ENCODE measurements around the gene ZNF117. TPM values are rescaled to one million over a fixed set of nuclear protein-coding genes. Genes with fewer than 3 reads are reported as not detected.

ZNF117 gene
- total and polyA plus RNA-seq, 9 of the 15 experiments (the other 6 are each of a cell fraction or from before 2014, with no cell fraction given): 2.5 to 18.9 (median 14.1) TPM

DNA sequence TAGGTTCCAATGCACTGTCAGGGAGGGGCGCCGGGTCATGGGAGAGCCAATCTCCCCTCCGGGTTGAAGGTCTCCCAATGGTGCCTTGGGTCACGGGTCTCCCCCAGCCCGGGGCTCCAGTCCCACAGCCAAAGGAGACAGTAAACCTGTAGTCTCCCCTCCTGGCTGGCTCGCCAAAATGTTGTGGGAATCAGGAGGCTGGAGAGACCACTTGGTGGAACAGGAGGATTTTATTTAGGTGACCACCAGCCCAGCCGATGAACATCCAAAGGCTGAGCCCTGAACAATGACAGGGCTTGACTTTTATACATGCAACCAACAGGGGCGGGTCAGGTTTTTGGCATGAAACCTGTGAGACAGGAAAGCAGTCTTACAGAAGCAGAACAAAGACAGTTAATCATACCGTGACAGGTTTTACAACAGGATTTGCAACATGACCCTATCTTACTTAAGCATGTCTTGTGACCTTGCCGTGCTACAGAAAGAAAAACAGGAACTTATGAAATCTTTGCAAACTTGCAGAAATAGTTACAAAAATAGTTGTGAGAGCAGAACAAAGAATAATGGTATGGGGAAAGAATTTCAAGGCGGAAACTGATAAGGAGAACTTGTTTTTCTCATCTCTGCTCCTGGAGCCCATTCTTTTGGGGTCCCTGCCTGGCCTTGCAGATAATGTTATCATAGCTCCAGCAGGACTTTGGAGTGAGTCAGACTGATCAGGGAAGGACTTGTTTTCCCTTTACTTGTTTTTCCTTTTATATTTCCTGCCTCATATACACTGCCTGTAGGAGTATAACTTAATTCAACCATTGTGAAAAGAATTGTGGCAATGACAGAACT is 8.5 kb upstream of the ZNF117 start (continued):
- TF ChIP-seq ZFPM2 (CRISPR knock-in tag; IDR thresholded peaks at IDR 0.05) (0 out of 2 replicates have a peak, but pooled peaks have one; percentile 60), TCF7 (IDR thresholded peaks at IDR 0.05; ENCODE audit: borderline replicate concordance) (peak; percentile 70; the same call in 1 of the 2 replicates), PPARD (CRISPR knock-in tag; IDR thresholded peaks at IDR 0.05) (no peak), PRPF4 (IDR thresholded peaks at IDR 0.05; ENCODE audit: insufficient read depth, low read depth, low read length, poor library complexity, severe bottlenecking) (no peak), TEAD4 (IDR thresholded peaks at IDR 0.05; ENCODE audit: low read length) (peak; percentile 99), TEAD4 (CRISPR knock-in tag; IDR thresholded peaks at IDR 0.05; ENCODE audit: borderline replicate concordance) (no peak), ZNF507 (tag; conservative IDR thresholded peaks at IDR 0.05) (no peak), TAF9B (IDR thresholded peaks at IDR 0.05; ENCODE audit: partially characterized antibody) (peak; percentile 75), TSC22D4 (tag; IDR thresholded peaks at IDR 0.05) (no peak), POLR2AphosphoS5 (IDR thresholded peaks at IDR 0.05; ENCODE audit: control insufficient read depth, insufficient read depth, low read depth, low read length) (peak; percentile 98), ZNF561 (CRISPR knock-in tag; conservative IDR thresholded peaks at IDR 0.05) (no peak), NFRKB (IDR thresholded peaks at IDR 0.05; ENCODE audit: low read depth) (peak; percentile 92), HNRNPH1 (optimal IDR thresholded peaks at IDR 0.05; ENCODE audit: low read depth, low read length) (no peak), ZNF146 (CRISPR knock-in tag; IDR thresholded peaks at IDR 0.05; ENCODE audit: unreplicated experiment) (no peak)
- TF ChIP-seq, protein P1, sequence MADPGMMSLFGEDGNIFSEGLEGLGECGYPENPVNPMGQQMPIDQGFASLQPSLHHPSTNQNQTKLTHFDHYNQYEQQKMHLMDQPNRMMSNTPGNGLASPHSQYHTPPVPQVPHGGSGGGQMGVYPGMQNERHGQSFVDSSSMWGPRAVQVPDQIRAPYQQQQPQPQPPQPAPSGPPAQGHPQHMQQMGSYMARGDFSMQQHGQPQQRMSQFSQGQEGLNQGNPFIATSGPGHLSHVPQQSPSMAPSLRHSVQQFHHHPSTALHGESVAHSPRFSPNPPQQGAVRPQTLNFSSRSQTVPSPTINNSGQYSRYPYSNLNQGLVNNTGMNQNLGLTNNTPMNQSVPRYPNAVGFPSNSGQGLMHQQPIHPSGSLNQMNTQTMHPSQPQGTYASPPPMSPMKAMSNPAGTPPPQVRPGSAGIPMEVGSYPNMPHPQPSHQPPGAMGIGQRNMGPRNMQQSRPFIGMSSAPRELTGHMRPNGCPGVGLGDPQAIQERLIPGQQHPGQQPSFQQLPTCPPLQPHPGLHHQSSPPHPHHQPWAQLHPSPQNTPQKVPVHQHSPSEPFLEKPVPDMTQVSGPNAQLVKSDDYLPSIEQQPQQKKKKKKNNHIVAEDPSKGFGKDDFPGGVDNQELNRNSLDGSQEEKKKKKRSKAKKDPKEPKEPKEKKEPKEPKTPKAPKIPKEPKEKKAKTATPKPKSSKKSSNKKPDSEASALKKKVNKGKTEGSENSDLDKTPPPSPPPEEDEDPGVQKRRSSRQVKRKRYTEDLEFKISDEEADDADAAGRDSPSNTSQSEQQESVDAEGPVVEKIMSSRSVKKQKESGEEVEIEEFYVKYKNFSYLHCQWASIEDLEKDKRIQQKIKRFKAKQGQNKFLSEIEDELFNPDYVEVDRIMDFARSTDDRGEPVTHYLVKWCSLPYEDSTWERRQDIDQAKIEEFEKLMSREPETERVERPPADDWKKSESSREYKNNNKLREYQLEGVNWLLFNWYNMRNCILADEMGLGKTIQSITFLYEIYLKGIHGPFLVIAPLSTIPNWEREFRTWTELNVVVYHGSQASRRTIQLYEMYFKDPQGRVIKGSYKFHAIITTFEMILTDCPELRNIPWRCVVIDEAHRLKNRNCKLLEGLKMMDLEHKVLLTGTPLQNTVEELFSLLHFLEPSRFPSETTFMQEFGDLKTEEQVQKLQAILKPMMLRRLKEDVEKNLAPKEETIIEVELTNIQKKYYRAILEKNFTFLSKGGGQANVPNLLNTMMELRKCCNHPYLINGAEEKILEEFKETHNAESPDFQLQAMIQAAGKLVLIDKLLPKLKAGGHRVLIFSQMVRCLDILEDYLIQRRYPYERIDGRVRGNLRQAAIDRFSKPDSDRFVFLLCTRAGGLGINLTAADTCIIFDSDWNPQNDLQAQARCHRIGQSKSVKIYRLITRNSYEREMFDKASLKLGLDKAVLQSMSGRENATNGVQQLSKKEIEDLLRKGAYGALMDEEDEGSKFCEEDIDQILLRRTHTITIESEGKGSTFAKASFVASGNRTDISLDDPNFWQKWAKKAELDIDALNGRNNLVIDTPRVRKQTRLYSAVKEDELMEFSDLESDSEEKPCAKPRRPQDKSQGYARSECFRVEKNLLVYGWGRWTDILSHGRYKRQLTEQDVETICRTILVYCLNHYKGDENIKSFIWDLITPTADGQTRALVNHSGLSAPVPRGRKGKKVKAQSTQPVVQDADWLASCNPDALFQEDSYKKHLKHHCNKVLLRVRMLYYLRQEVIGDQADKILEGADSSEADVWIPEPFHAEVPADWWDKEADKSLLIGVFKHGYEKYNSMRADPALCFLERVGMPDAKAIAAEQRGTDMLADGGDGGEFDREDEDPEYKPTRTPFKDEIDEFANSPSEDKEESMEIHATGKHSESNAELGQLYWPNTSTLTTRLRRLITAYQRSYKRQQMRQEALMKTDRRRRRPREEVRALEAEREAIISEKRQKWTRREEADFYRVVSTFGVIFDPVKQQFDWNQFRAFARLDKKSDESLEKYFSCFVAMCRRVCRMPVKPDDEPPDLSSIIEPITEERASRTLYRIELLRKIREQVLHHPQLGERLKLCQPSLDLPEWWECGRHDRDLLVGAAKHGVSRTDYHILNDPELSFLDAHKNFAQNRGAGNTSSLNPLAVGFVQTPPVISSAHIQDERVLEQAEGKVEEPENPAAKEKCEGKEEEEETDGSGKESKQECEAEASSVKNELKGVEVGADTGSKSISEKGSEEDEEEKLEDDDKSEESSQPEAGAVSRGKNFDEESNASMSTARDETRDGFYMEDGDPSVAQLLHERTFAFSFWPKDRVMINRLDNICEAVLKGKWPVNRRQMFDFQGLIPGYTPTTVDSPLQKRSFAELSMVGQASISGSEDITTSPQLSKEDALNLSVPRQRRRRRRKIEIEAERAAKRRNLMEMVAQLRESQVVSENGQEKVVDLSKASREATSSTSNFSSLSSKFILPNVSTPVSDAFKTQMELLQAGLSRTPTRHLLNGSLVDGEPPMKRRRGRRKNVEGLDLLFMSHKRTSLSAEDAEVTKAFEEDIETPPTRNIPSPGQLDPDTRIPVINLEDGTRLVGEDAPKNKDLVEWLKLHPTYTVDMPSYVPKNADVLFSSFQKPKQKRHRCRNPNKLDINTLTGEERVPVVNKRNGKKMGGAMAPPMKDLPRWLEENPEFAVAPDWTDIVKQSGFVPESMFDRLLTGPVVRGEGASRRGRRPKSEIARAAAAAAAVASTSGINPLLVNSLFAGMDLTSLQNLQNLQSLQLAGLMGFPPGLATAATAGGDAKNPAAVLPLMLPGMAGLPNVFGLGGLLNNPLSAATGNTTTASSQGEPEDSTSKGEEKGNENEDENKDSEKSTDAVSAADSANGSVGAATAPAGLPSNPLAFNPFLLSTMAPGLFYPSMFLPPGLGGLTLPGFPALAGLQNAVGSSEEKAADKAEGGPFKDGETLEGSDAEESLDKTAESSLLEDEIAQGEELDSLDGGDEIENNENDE (IDR thresholded peaks at IDR 0.05; ENCODE audit: low read depth, low read length): no peak
- TF ChIP-seq, protein P2, sequence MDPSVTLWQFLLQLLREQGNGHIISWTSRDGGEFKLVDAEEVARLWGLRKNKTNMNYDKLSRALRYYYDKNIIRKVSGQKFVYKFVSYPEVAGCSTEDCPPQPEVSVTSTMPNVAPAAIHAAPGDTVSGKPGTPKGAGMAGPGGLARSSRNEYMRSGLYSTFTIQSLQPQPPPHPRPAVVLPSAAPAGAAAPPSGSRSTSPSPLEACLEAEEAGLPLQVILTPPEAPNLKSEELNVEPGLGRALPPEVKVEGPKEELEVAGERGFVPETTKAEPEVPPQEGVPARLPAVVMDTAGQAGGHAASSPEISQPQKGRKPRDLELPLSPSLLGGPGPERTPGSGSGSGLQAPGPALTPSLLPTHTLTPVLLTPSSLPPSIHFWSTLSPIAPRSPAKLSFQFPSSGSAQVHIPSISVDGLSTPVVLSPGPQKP (CRISPR knock-in tag; IDR thresholded peaks at IDR 0.05): no peak

Data from K562 (cell line).